WTC11 (cell line): ENCODE data around the gene COX6B2. TPM values are rescaled to one million over a fixed set of nuclear protein-coding genes. Genes with fewer than 3 reads are reported as not detected.

Experiments used
- ATAC-seq: fragments of 200-7000 bp; cut with Tn5 transposase; 2 replicates; pipeline ENCODE4 v1.10.0; 2021; ENCODE audit warnings: mild to moderate bottlenecking, moderate library complexity
- CTCF ChIA-PET: fragments of 300-600 bp; sonication (Branson Sonifier 250); formaldehyde crosslinking; loops from one replicate; lab custom pipeline; 2021; ENCODE audit warnings: antibody characterized with exemption; lab: Charles Lee
- POLR2A ChIA-PET: fragments of 350-600 bp; sonication (Branson Sonifier 250); formaldehyde crosslinking; loops from one replicate; lab custom pipeline; 2021; ENCODE audit warnings: antibody characterized with exemption; lab: Charles Lee
- DNase-seq: peaks from one replicate; pipeline ENCODE4 v3.0.0; 2021; ENCODE audit warnings: low spot score
- H3K27ac Mint-ChIP-seq: 2 replicates; pipeline ENCODE4 v1.8.0; 2021; ENCODE audit warnings: mixed read lengths
- H3K27me3 Mint-ChIP-seq: 2 replicates; pipeline ENCODE4 v1.8.0; 2021; ENCODE audit warnings: low read depth, mild to moderate bottlenecking, moderate library complexity, mixed read lengths
- H3K36me3 Mint-ChIP-seq: 2 replicates; pipeline ENCODE4 v1.8.0; 2021; ENCODE audit warnings: mixed read lengths
- H3K4me1 Mint-ChIP-seq: 2 replicates; pipeline ENCODE4 v1.8.0; 2022; ENCODE audit warnings: mixed read lengths
- H3K4me3 Mint-ChIP-seq: 2 replicates; pipeline ENCODE4 v1.8.0; 2021; ENCODE audit warnings: mild to moderate bottlenecking, moderate library complexity, mixed read lengths
- H3K9me3 Mint-ChIP-seq: 2 replicates; pipeline ENCODE4 v1.8.0; 2021; ENCODE audit warnings: mixed read lengths
- AR ChIP-seq: fragments of 250-450 bp; sonication (Bioruptor Pico); IDR thresholded peaks from 2 replicates; pipeline ENCODE4 v1.9.0; 2021; ENCODE audit warnings: mild to moderate bottlenecking
- ARID4B ChIP-seq: sonication (generic); formaldehyde crosslinking; IDR thresholded peaks from 2 replicates; pipeline ENCODE4 v1.8.0; 2023; ENCODE audit warnings: missing genetic modification reagents, mild to moderate bottlenecking, borderline replicate concordance
- CREM ChIP-seq: sonication (generic); formaldehyde crosslinking; IDR thresholded peaks from 2 replicates; pipeline ENCODE4 v1.8.1; 2022; ENCODE audit warnings: mild to moderate bottlenecking, missing genetic modification reagents, moderate library complexity
- FOXJ3 ChIP-seq: sonication (generic); formaldehyde crosslinking; IDR thresholded peaks from 2 replicates; pipeline ENCODE4 v1.9.0; 2021; ENCODE audit warnings: missing genetic modification reagents, mild to moderate bottlenecking, borderline replicate concordance
- MYBL2 ChIP-seq: sonication (generic); formaldehyde crosslinking; IDR thresholded peaks from 2 replicates; pipeline ENCODE4 v1.8.1; 2023; ENCODE audit warnings: mild to moderate bottlenecking, moderate library complexity, missing genetic modification reagents
- NFATC4 ChIP-seq: fragments of 250-450 bp; sonication (Bioruptor Pico); IDR thresholded peaks from 2 replicates; pipeline ENCODE4 v1.9.0; 2021; ENCODE audit warnings: mild to moderate bottlenecking
- SMAD4 ChIP-seq: sonication (generic); formaldehyde crosslinking; IDR thresholded peaks from 2 replicates; pipeline ENCODE4 v1.8.0; 2022; ENCODE audit warnings: mild to moderate bottlenecking, missing genetic modification reagents
- SOX15 ChIP-seq: fragments of 250-450 bp; sonication (Bioruptor Pico); IDR thresholded peaks from 2 replicates; pipeline ENCODE4 v1.9.0; 2021; ENCODE audit warnings: mild to moderate bottlenecking
- STAT6 ChIP-seq: sonication (generic); formaldehyde crosslinking; conservative IDR thresholded peaks from 2 replicates; pipeline ENCODE4 v1.8.1; 2023; ENCODE audit warnings: mild to moderate bottlenecking, low read depth, missing genetic modification reagents, moderate library complexity
- TCF7 ChIP-seq: sonication (generic); formaldehyde crosslinking; IDR thresholded peaks from 2 replicates; pipeline ENCODE4 v1.8.0; 2022; ENCODE audit warnings: mild to moderate bottlenecking, low read depth, missing genetic modification reagents, moderate library complexity
- USF2 ChIP-seq: sonication (generic); formaldehyde crosslinking; IDR thresholded peaks from 2 replicates; pipeline ENCODE4 v1.8.1; 2023; ENCODE audit warnings: mild to moderate bottlenecking, missing genetic modification reagents, moderate library complexity
- ZBTB21 ChIP-seq: sonication (generic); formaldehyde crosslinking; IDR thresholded peaks from 2 replicates; pipeline ENCODE4 v1.8.1; 2023; ENCODE audit warnings: mild to moderate bottlenecking, missing genetic modification reagents, borderline replicate concordance
- ZNF232 ChIP-seq: sonication (generic); formaldehyde crosslinking; IDR thresholded peaks from 2 replicates; pipeline ENCODE4 v1.8.0; 2022; ENCODE audit warnings: mild to moderate bottlenecking, missing genetic modification reagents
- ZNF671 ChIP-seq: fragments of 250-450 bp; sonication (Bioruptor Pico); IDR thresholded peaks from 2 replicates; pipeline ENCODE4 v1.8.0; 2021; ENCODE audit warnings: mild to moderate bottlenecking
- total RNA-seq: library from RNA; stranded (reverse); gene quantifications from 3 replicates; pipeline ENCODE4 v1.2.3, GENCODE V29; 2021

COX6B2 gene
- total RNA-seq, 1 experiment from 2014 or later = 4.3 TPM

- CTCF ChIA-PET = interaction anchor here (1.4 to 4.1 kb wide), 2 partner anchors 10 to 107 kb away, joined by 3 to 18 read pairs; no protein-coding TSS in a partner anchor
- Mint-ChIP-seq H3K27me3 (peaks cover 5% of the 10 kb centered on the region; the same call in 1 of the 2 replicates), H3K9me3 (no peaks in the 10 kb centered on the region)
Measured at GRCh38 chr19:55311397-55311796, 43.1 kb downstream of the COX6B2 start.

More at GRCh38 chr19:55311397-55311796, 43.1 kb downstream of the COX6B2 start:
- DNase-seq (no peak), ATAC-seq (no peak)
- peaks cover 22% of the 10 kb centered on the region for H3K36me3 Mint-ChIP-seq
- no peak overlapping the region for H3K27ac Mint-ChIP-seq
- no peaks in the 10 kb centered on the region for H3K4me1 Mint-ChIP-seq
- POLR2A ChIA-PET = no interaction called here
- no peak for TF ChIP-seq ZNF671 (CRISPR knock-in tag)
- no peak for TF ChIP-seq CREM
- TF ChIP-seq TCF7 (CRISPR knock-in tag) = no peak
- no peak for TF ChIP-seq ZNF232 (CRISPR knock-in tag)
- TF ChIP-seq SOX15 = no peak
- TF ChIP-seq NFATC4 = no peak
- no peak for TF ChIP-seq FOXJ3 (CRISPR knock-in tag)
- TF ChIP-seq ZBTB21 (CRISPR knock-in tag) = no peak
- no peak for TF ChIP-seq ARID4B (CRISPR knock-in tag)
- no peak for TF ChIP-seq USF2
- TF ChIP-seq STAT6 = no peak
- no peak for TF ChIP-seq AR (CRISPR knock-in tag)
- TF ChIP-seq SMAD4 (CRISPR knock-in tag) = no peak
- TF ChIP-seq MYBL2 = no peak
- no peak overlapping the region for H3K4me3 Mint-ChIP-seq
